Neural crest cell (in vitro differentiated cells): ENCODE data around the gene MBOAT2. TPM values are rescaled to one million over a fixed set of nuclear protein-coding genes. Genes with fewer than 3 reads are reported as not detected.

Source experiments
- DNase-seq: peaks from one replicate; pipeline ENCODE4 v3.0.0; 2021; ENCODE audit warnings: low read depth, mixed read lengths, low spot score
- H3K27ac Mint-ChIP-seq: one replicate; pipeline ENCODE4 v1.8.0; 2021; ENCODE audit warnings: mild to moderate bottlenecking, mixed read lengths; ENCODE audit not compliant: unreplicated experiment
- H3K27me3 Mint-ChIP-seq: 2 replicates; pipeline ENCODE4 v1.8.0; 2021; ENCODE audit warnings: low read depth, mild to moderate bottlenecking, mixed read lengths
- H3K36me3 Mint-ChIP-seq: 2 replicates; pipeline ENCODE4 v1.8.0; 2021; ENCODE audit warnings: low read depth, mild to moderate bottlenecking, mixed read lengths
- H3K4me1 Mint-ChIP-seq: 2 replicates; pipeline ENCODE4 v1.8.0; 2021; ENCODE audit warnings: mixed read lengths
- H3K4me3 Mint-ChIP-seq: one replicate; pipeline ENCODE4 v1.8.0; 2021; ENCODE audit warnings: mild to moderate bottlenecking, mixed read lengths
- H3K9me3 Mint-ChIP-seq: 2 replicates; pipeline ENCODE4 v1.8.0; 2021; ENCODE audit warnings: mixed read lengths
- CTCF ChIP-seq: fragments of 200-600 bp; sonication (generic); conservative IDR thresholded peaks from 2 replicates; pipeline ENCODE4 v1.5.0; 2021; ENCODE audit warnings: antibody characterized with exemption, mild to moderate bottlenecking
- total RNA-seq: library from RNA; stranded (reverse); gene quantifications from 2 replicates; pipeline ENCODE4 v1.2.1, GENCODE V29; 2021

MBOAT2 gene
- total RNA-seq, 1 donor from 2014 or later = 53.1 TPM

- TF ChIP-seq CTCF = no peak
- H3K27me3 Mint-ChIP-seq = no peaks in the 10 kb centered on the region
- no peak for DNase-seq
- no peaks in the 10 kb centered on the region for H3K36me3 Mint-ChIP-seq
- no peak overlapping the region for H3K4me3 Mint-ChIP-seq
- no peak overlapping the region for H3K27ac Mint-ChIP-seq
- H3K4me1 Mint-ChIP-seq = no peaks in the 10 kb centered on the region
- H3K9me3 Mint-ChIP-seq = peaks cover 6% of the 10 kb centered on the region
Measured at GRCh38 chr2:9021563-9022211, 18.2 kb upstream of the MBOAT2 start.

GRCh38 chr2:9020267-9020666, 16.8 kb upstream of the MBOAT2 start:
- H3K9me3 Mint-ChIP-seq = peaks cover 6% of the 10 kb centered on the region
- H3K27me3 Mint-ChIP-seq = no peaks in the 10 kb centered on the region
- no peaks in the 10 kb centered on the region for H3K36me3 Mint-ChIP-seq
- TF ChIP-seq CTCF = no peak
- no peak for DNase-seq
- H3K27ac Mint-ChIP-seq = no peak overlapping the region
- H3K4me1 Mint-ChIP-seq = no peaks in the 10 kb centered on the region
- no peak overlapping the region for H3K4me3 Mint-ChIP-seq

- H3K4me3 Mint-ChIP-seq = no peak overlapping the region
- peaks cover 2% of the 10 kb centered on the region for H3K9me3 Mint-ChIP-seq
- H3K27me3 Mint-ChIP-seq = peaks cover 2% of the 10 kb centered on the region
- no peak overlapping the region for H3K27ac Mint-ChIP-seq
- H3K4me1 Mint-ChIP-seq = no peaks in the 10 kb centered on the region
- no peak for DNase-seq
- no peaks in the 10 kb centered on the region for H3K36me3 Mint-ChIP-seq
- no peak for TF ChIP-seq CTCF
Measured at GRCh38 chr2:9018534-9018933, 15.1 kb upstream of the MBOAT2 start.

- no peak for TF ChIP-seq CTCF
- H3K9me3 Mint-ChIP-seq = no peaks in the 10 kb centered on the region
- H3K36me3 Mint-ChIP-seq = no peaks in the 10 kb centered on the region
Measured at GRCh38 chr2:9018109-9018508, 14.6 kb upstream of the MBOAT2 start.

GRCh38 chr2:9017411-9017810, 13.9 kb upstream of the MBOAT2 start:
- Mint-ChIP-seq H3K27me3 (peaks cover 2% of the 10 kb centered on the region), H3K9me3 (no peaks in the 10 kb centered on the region), H3K36me3 (no peaks in the 10 kb centered on the region), H3K4me1 (no peaks in the 10 kb centered on the region), H3K27ac (no peak overlapping the region), H3K4me3 (no peak overlapping the region)
- no peak for DNase-seq
- TF ChIP-seq CTCF = no peak

More at GRCh38 chr2:9018109-9018508, 14.6 kb upstream of the MBOAT2 start:
- Mint-ChIP-seq H3K4me3 (no peak overlapping the region), H3K27me3 (peaks cover 2% of the 10 kb centered on the region), H3K4me1 (no peaks in the 10 kb centered on the region), H3K27ac (no peak overlapping the region)
- no peak for DNase-seq
